Caco-2 (cell line): Measurements from ENCODE around the gene HASPIN. TPM values are rescaled to one million over a fixed set of nuclear protein-coding genes. Genes with fewer than 3 reads are reported as not detected.

Experiments used
- BruUV-seq: library from RNA; stranded (reverse); fragments of 400-500 nt; replicated peaks from 2 replicates; lab custom pipeline; 2021; lab: Mats Ljungman, UMichigan
- CTCF ChIA-PET: fragments of 300-600 bp; sonication (Branson Sonifier 250); formaldehyde crosslinking; loops from one replicate; lab custom pipeline; 2022; ENCODE audit warnings: antibody characterized with exemption; lab: Charles Lee
- POLR2A ChIA-PET: fragments of 300-600 bp; sonication (Branson Sonifier 250); formaldehyde crosslinking; loops from one replicate; lab custom pipeline; 2022; ENCODE audit warnings: antibody characterized with exemption; lab: Charles Lee
- DNase-seq, 2 experiments: peaks; one replicate each; pipeline versions ENCODE4 v3.0.0 to v3.0.0-alpha.2; 2020 to 2022
- H3K27me3 ChIP-seq: replicated peaks from 2 replicates; pipeline ENCODE4 v1.6.0; 2011; ENCODE audit warnings: low read length; ENCODE audit not compliant: control insufficient read depth, insufficient read depth
- H3K36me3 ChIP-seq: 2 replicates; pipeline ENCODE4 v1.5.1; 2011; ENCODE audit warnings: low read length; ENCODE audit not compliant: control insufficient read depth, insufficient read depth
- H3K4me1 ChIP-seq: fragments of 250-450 bp; sonication (Bioruptor Pico); 2 replicates; pipeline ENCODE4 v1.5.1; 2020; ENCODE audit warnings: mild to moderate bottlenecking
- H3K4me3 ChIP-seq: 2 replicates; pipeline ENCODE4 v1.5.1; 2011; ENCODE audit warnings: low read depth, mild to moderate bottlenecking, control low read depth, low read length
- H3K9me3 ChIP-seq: fragments of 250-450 bp; sonication (Bioruptor Pico); 2 replicates; pipeline ENCODE4 v1.5.1; 2020; ENCODE audit warnings: mild to moderate bottlenecking, moderate library complexity
- H3K27ac Mint-ChIP-seq: one replicate; pipeline ENCODE4 v1.8.0; 2022; ENCODE audit warnings: mixed read lengths; ENCODE audit not compliant: unreplicated experiment
- H3K27me3 Mint-ChIP-seq: one replicate; pipeline ENCODE4 v1.8.0; 2022; ENCODE audit warnings: mixed read lengths; ENCODE audit not compliant: insufficient read depth, unreplicated experiment
- H3K36me3 Mint-ChIP-seq: one replicate; pipeline ENCODE4 v1.8.0; 2022; ENCODE audit warnings: mild to moderate bottlenecking, mixed read lengths; ENCODE audit not compliant: insufficient read depth, unreplicated experiment
- H3K4me1 Mint-ChIP-seq: one replicate; pipeline ENCODE4 v1.8.0; 2022; ENCODE audit warnings: low read depth, mixed read lengths; ENCODE audit not compliant: unreplicated experiment
- H3K4me3 Mint-ChIP-seq: one replicate; pipeline ENCODE4 v1.8.0; 2022; ENCODE audit warnings: mild to moderate bottlenecking, moderate library complexity, mixed read lengths; ENCODE audit not compliant: unreplicated experiment
- H3K9me3 Mint-ChIP-seq: one replicate; pipeline ENCODE4 v1.8.0; 2022; ENCODE audit warnings: mixed read lengths; ENCODE audit not compliant: unreplicated experiment
- CTCF ChIP-seq, 2 experiments: fragments of 200-600 bp in 1 of 2; IDR thresholded peaks; 1 replicate in 1 of 2; 2 replicates in 1 of 2; pipeline versions ENCODE4 v1.5.1 to v1.8.0; 2011 to 2022; ENCODE audit warnings: antibody characterized with exemption in 1 of 2, control low read depth in 1 of 2, inconsistent platforms in 1 of 2, low read depth in 1 of 2, low read length in 1 of 2, mild to moderate bottlenecking in 1 of 2, moderate library complexity in 1 of 2; ENCODE audit not compliant: insufficient read depth in 1 of 2, severe bottlenecking in 1 of 2, unreplicated experiment in 1 of 2
- intact Hi-C: fragments of 100-400 bp; cut with micrococcal nuclease; formaldehyde crosslinking; loops from one replicate; pipeline ENCODE4 v1.10.0; 2022; ENCODE audit not compliant: unreplicated experiment
- total RNA-seq: library from RNA; stranded (reverse); gene quantifications from 2 replicates; pipeline ENCODE4 v1.2.3, GENCODE V29; 2022

HASPIN gene
- total RNA-seq, 1 experiment from 2014 or later, result 9.5 TPM

DNA sequence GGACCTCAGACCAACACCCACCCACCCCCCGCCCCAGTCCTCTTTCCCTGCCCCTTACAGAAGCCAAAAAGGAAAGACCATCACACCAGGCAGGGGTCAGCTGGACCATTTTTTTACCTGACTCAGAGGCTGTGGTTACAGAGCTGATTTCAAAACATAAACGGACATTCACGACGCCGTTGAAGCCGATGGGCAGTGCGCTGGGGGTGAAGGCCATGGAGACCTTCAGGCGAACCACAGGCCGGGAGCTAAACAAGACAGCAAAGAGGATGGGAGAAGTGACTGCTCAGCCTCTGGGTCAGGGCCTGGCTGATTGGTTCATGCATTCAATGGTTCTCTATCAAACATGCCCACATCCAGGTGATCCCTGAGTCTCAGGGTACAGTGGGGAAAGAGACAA, 24.1 kb downstream of the HASPIN start:
- CTCF ChIA-PET, result no interaction called here
- POLR2A ChIA-PET, result no interaction called here
- Histone ChIP-seq H3K4me1 (no peaks in the 10 kb centered on the region), H3K27me3 (no peaks in the 10 kb centered on the region), H3K36me3 (no peaks in the 10 kb centered on the region), H3K4me3 (no peak overlapping the region), H3K9me3 (no peaks in the 10 kb centered on the region)
- Mint-ChIP-seq H3K4me3 (no peak overlapping the region), H3K4me1 (peaks cover 6% of the 10 kb centered on the region), H3K9me3 (no peaks in the 10 kb centered on the region), H3K36me3 (no peaks in the 10 kb centered on the region), H3K27me3 (no peaks in the 10 kb centered on the region), H3K27ac (peak overlapping the region; percentile 17)
- intact Hi-C loops, result no loop called here
- BruUV-seq, result no TSS peak
- no peak for DNase-seq
- TF ChIP-seq CTCF (IDR thresholded peaks at IDR 0.05; ENCODE audit: insufficient read depth in 1 of 2, low read depth in 1 of 2, low read length in 1 of 2, severe bottlenecking in 1 of 2, unreplicated experiment in 1 of 2), result no peak

DNA sequence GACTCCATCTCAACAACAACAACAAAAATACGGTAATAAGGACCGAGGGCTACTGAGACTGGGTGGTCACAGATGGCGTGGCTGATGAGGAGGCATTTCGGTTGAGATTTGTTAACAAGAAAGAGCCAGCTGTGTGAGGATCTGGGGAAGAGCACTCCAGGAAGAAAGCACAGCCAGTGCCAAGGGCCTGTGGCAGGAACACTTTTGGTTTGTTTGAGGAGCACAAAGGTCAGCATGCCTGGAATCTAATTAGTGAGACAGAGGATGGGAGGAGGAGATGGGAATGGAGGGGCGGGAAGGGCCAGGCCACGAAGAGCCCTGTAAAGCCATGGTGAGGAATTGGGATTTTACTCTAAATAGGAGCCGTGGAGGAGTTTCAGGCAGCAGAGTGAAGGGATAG, 24.9 kb downstream of the HASPIN start:
- Mint-ChIP-seq H3K4me1 (peaks cover 6% of the 10 kb centered on the region), H3K36me3 (no peaks in the 10 kb centered on the region), H3K27ac (peak overlapping the region; percentile 34), H3K27me3 (no peaks in the 10 kb centered on the region), H3K4me3 (no peak overlapping the region), H3K9me3 (no peaks in the 10 kb centered on the region)
- no peaks in the 10 kb centered on the region for H3K27me3 ChIP-seq
- H3K36me3 ChIP-seq, result no peaks in the 10 kb centered on the region
- intact Hi-C loops, result no loop called here
- no peaks in the 10 kb centered on the region for H3K9me3 ChIP-seq
- TF ChIP-seq CTCF (IDR thresholded peaks at IDR 0.05; ENCODE audit: insufficient read depth in 1 of 2, low read depth in 1 of 2, low read length in 1 of 2, severe bottlenecking in 1 of 2, unreplicated experiment in 1 of 2), result no peak
- ChIA-PET POLR2A (no interaction called here), CTCF (no interaction called here)
- no peak for DNase-seq
- H3K4me1 ChIP-seq, result no peaks in the 10 kb centered on the region
- no peak overlapping the region for H3K4me3 ChIP-seq
- no TSS peak for BruUV-seq

GRCh38 chr17:3750296-3750695, 26.6 kb downstream of the HASPIN start:
- Histone ChIP-seq H3K36me3 (no peaks in the 10 kb centered on the region), H3K4me3 (no peak overlapping the region), H3K4me1 (peaks cover 3% of the 10 kb centered on the region; the same call in 1 of the 2 replicates), H3K27me3 (no peaks in the 10 kb centered on the region), H3K9me3 (no peaks in the 10 kb centered on the region)
- Mint-ChIP-seq H3K27ac (no peak overlapping the region), H3K4me1 (peaks cover 6% of the 10 kb centered on the region), H3K4me3 (no peak overlapping the region), H3K36me3 (no peaks in the 10 kb centered on the region), H3K27me3 (no peaks in the 10 kb centered on the region), H3K9me3 (no peaks in the 10 kb centered on the region)
- intact Hi-C loops, result no loop called here
- ChIA-PET POLR2A (no interaction called here), CTCF (no interaction called here)
- BruUV-seq, result no TSS peak
- no peak for TF ChIP-seq CTCF (IDR thresholded peaks at IDR 0.05; ENCODE audit: insufficient read depth in 1 of 2, low read depth in 1 of 2, low read length in 1 of 2, severe bottlenecking in 1 of 2, unreplicated experiment in 1 of 2)
- no peak for DNase-seq
